Mesothelial cell of epicardium (in vitro differentiated cells): ENCODE data around the gene CSTB. TPM values are rescaled to one million over a fixed set of nuclear protein-coding genes. Genes with fewer than 3 reads are reported as not detected.

Source experiments
- DNase-seq, 2 experiments: peaks; one replicate each; pipeline ENCODE4 v3.0.0; 2021; ENCODE audit warnings: low spot score in 2 of 2; ENCODE audit not compliant: unreplicated experiment in 2 of 2
- H3K27ac Mint-ChIP-seq: 2 replicates; pipeline ENCODE4 v1.8.0; 2021; ENCODE audit warnings: mixed read lengths
- H3K27me3 Mint-ChIP-seq: 2 replicates; pipeline ENCODE4 v1.8.0; 2021; ENCODE audit warnings: low read depth, mixed read lengths
- H3K36me3 Mint-ChIP-seq: 2 replicates; pipeline ENCODE4 v1.8.0; 2021; ENCODE audit warnings: mixed read lengths
- H3K4me1 Mint-ChIP-seq: 2 replicates; pipeline ENCODE4 v1.8.0; 2021; ENCODE audit warnings: mixed read lengths
- H3K4me3 Mint-ChIP-seq: 2 replicates; pipeline ENCODE4 v1.8.0; 2021; ENCODE audit warnings: mild to moderate bottlenecking, moderate library complexity, mixed read lengths
- H3K9me3 Mint-ChIP-seq: 2 replicates; pipeline ENCODE4 v1.8.0; 2021; ENCODE audit warnings: mixed read lengths
- total RNA-seq: library from RNA; stranded (reverse); gene quantifications from 3 replicates; pipeline ENCODE4 v1.2.1, GENCODE V29; 2021
- TF ChIP-seq, protein P1 (sequence below): fragments of 200-600 bp; sonication (generic); IDR thresholded peaks from one replicate; pipeline ENCODE4 v1.5.0; 2021; ENCODE audit warnings: antibody characterized with exemption; ENCODE audit not compliant: unreplicated experiment

The CSTB gene
- total RNA-seq, 1 donor from 2014 or later = 23.3 TPM

- no peak for DNase-seq
- peaks cover 19% of the 10 kb centered on the region for H3K4me1 Mint-ChIP-seq
- TF ChIP-seq, protein P1, sequence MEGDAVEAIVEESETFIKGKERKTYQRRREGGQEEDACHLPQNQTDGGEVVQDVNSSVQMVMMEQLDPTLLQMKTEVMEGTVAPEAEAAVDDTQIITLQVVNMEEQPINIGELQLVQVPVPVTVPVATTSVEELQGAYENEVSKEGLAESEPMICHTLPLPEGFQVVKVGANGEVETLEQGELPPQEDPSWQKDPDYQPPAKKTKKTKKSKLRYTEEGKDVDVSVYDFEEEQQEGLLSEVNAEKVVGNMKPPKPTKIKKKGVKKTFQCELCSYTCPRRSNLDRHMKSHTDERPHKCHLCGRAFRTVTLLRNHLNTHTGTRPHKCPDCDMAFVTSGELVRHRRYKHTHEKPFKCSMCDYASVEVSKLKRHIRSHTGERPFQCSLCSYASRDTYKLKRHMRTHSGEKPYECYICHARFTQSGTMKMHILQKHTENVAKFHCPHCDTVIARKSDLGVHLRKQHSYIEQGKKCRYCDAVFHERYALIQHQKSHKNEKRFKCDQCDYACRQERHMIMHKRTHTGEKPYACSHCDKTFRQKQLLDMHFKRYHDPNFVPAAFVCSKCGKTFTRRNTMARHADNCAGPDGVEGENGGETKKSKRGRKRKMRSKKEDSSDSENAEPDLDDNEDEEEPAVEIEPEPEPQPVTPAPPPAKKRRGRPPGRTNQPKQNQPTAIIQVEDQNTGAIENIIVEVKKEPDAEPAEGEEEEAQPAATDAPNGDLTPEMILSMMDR = no peak
- H3K4me3 Mint-ChIP-seq = no peak overlapping the region
- H3K27me3 Mint-ChIP-seq = no peaks in the 10 kb centered on the region
- H3K9me3 Mint-ChIP-seq = no peaks in the 10 kb centered on the region
- no peak overlapping the region for H3K27ac Mint-ChIP-seq
- peaks cover 2% of the 10 kb centered on the region for H3K36me3 Mint-ChIP-seq
Observed at GRCh38 chr21:43733529-43734071, 42.5 kb downstream of the CSTB start.

DNA sequence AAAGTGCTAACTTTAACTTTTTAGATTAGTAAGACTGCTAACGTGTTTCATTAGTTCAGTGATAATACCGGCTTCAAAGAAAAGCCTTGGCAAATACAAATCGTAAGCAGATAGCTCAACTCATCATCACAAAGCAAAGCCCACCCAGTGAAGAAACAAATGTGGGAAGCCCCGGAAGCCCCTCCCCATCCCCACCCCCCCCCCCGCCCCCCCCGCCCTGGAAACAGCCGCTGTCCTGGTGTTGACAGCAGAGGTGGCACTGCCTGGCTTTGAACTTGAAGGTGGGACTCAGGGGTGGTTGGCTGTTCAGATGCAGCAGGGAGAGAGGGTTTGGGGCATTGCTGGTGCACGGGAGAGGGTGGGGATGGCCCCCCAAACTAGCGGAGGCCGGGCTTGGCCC lies 43.0 kb downstream of the CSTB start:
- Mint-ChIP-seq H3K9me3 (no peaks in the 10 kb centered on the region), H3K36me3 (peaks cover 2% of the 10 kb centered on the region), H3K27ac (no peak overlapping the region), H3K27me3 (no peaks in the 10 kb centered on the region), H3K4me3 (no peak overlapping the region), H3K4me1 (peaks cover 25% of the 10 kb centered on the region)
- TF ChIP-seq, protein P1 = no peak
- DNase-seq = no peak

DNA sequence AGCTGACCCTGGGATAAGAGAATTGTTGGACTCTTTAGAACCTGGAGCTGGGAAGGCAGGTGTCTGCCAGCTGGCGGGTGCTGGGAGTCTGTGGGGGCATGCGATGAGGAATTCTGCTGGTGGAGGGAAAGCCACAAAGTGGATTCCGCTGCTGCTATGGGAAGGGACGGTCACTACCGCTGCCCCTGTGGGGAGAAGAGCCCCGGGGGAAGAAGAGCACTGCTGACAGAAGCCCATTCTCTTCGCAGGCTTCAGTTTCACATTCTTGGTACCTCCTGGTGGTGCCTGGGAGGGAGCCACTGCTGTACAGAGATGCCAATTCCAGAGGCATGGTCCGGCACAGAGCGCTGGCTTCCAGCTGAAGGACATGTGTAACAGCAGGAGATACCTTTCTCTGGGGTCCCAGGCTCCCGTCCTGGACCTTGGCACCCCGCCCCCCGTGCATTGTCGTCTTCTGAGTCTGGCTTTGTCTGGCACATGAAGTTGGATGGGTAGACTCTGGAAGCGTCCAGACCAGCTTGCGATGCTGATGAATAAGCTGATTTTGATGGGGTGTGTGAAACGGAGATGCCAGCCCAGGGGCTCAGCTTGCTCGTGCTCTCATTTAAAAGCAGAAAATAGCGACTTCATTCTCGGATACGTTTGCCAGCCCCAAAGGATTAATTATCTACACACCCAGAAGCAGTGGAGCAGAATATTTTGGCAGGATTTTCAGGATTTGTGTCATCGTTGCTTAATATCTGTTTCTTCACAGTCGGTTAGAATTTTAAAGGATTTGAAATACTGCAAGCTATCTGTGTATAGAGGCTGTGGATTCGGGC lies 44.0 kb downstream of the CSTB start:
- H3K4me3 Mint-ChIP-seq = no peak overlapping the region
- no peaks in the 10 kb centered on the region for H3K36me3 Mint-ChIP-seq
- no peaks in the 10 kb centered on the region for H3K27me3 Mint-ChIP-seq
- no peaks in the 10 kb centered on the region for H3K9me3 Mint-ChIP-seq
- no peak for DNase-seq
- TF ChIP-seq, protein P1 = no peak
- H3K27ac Mint-ChIP-seq = no peak overlapping the region
- H3K4me1 Mint-ChIP-seq = peaks cover 30% of the 10 kb centered on the region

GRCh38 chr21:43731476-43731875 lies 44.6 kb downstream of the CSTB start:
- DNase-seq = no peak
- H3K27ac Mint-ChIP-seq = no peak overlapping the region
- no peaks in the 10 kb centered on the region for H3K36me3 Mint-ChIP-seq
- H3K4me3 Mint-ChIP-seq = no peak overlapping the region
- peaks cover 34% of the 10 kb centered on the region for H3K4me1 Mint-ChIP-seq
- H3K9me3 Mint-ChIP-seq = no peaks in the 10 kb centered on the region
- TF ChIP-seq, protein P1 = no peak
- H3K27me3 Mint-ChIP-seq = no peaks in the 10 kb centered on the region

DNA sequence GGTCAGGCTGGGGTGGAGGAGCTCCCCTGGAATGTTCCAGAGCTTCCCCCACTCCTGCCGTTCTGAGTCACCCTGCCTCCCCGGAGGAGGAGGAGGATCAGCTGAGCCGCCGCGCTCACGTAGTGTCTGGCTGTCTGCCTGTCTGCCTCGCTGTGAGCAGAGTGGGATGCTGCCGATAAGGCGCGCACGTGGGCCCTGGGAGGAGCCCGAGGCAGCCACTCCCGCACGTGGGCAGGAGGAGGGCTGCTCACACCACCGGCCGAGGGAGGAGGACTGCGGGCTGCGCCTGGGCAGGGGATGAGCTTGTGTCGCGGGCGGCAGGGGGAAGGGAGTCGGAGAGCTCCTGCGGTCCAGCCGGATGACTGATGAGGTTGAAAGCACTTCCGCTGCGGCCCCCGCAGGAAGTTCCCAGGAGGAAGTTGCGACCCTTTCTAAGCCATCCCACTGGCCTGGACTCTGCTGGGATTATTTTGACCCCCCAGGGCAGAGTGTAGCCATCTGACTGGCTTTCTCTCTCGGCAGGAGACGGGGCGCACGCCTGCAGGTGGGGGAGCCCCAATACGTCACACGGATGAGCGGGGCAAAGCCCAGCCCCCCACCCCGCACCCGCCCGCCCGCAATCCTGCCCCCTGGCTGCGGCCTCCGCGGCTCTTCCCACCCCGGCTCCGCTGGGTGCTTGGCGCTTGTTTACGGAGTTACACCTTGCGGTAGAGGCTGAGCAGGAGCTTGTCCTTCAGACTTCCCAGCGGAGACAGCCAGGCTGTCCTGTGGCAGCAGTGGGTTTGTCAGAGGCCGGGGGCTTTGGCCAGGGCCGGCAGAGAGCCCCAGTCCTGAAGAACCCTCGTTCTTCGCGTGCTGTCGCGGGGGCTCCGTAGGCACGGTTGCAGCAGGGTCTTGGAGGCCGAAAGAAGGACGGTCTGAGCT lies 47.4 kb downstream of the CSTB start:
- TF ChIP-seq, protein P1 = peak; percentile 56
- peak overlapping the region; percentile 95 for H3K27ac Mint-ChIP-seq
- H3K36me3 Mint-ChIP-seq = no peaks in the 10 kb centered on the region
- H3K4me1 Mint-ChIP-seq = peaks cover 35% of the 10 kb centered on the region
- no peaks in the 10 kb centered on the region for H3K27me3 Mint-ChIP-seq
- H3K9me3 Mint-ChIP-seq = no peaks in the 10 kb centered on the region
- H3K4me3 Mint-ChIP-seq = peak overlapping the region; percentile 79
- DNase-seq = peak; percentile 82 to 89
